IMR-90 (cell line): ENCODE results near the gene GLIPR1. TPM values are rescaled to one million over a fixed set of nuclear protein-coding genes. Genes with fewer than 3 reads are reported as not detected.

Experiments
- ATAC-seq: fragments of 200-7000 bp; cut with Tn5 transposase; 2 replicates; pipeline ENCODE4 v1.9.1; 2020; ENCODE audit warnings: low read depth, mild to moderate bottlenecking, moderate library complexity
- BruUV-seq: library from RNA; stranded (reverse); fragments of 400-500 nt; replicated peaks from 2 replicates; lab custom pipeline; 2021; lab: Mats Ljungman, UMichigan
- CTCF ChIA-PET: fragments of 300-600 bp; formaldehyde crosslinking; extraction: SDS; loops from one replicate; lab custom pipeline; 2021; ENCODE audit warnings: antibody characterized with exemption; lab: Yijun Ruan, JAX
- POLR2A ChIA-PET: fragments of 300-600 bp; sonication (Branson Sonifier 250); formaldehyde crosslinking; loops from one replicate; lab custom pipeline; 2022; ENCODE audit warnings: antibody characterized with exemption; ENCODE audit not compliant: unreplicated experiment; lab: Charles Lee
- DNase-seq: peaks from one replicate; pipeline ENCODE4 v3.0.0; 2013
- H2AFZ ChIP-seq: replicated peaks from 2 replicates; pipeline ENCODE3; 2013; ENCODE audit warnings: low read length, mild to moderate bottlenecking; ENCODE audit not compliant: poor library complexity
- H2AK5ac ChIP-seq: 2 replicates; pipeline ENCODE4 v1.6.1; 2013; ENCODE audit warnings: low read depth, low read length, inconsistent platforms
- H2AK9ac ChIP-seq: replicated peaks from 2 replicates; pipeline ENCODE3; 2013; ENCODE audit warnings: mild to moderate bottlenecking, low read depth, low read length, moderate library complexity; ENCODE audit not compliant: poor library complexity
- H2BK120ac ChIP-seq: 2 replicates; pipeline ENCODE4 v1.6.1; 2013; ENCODE audit warnings: low read depth, low read length, inconsistent platforms
- H2BK15ac ChIP-seq: 3 replicates; pipeline ENCODE4 v1.6.1; 2013; ENCODE audit warnings: low read depth, low read length, inconsistent platforms
- H2BK20ac ChIP-seq: 2 replicates; pipeline ENCODE4 v1.6.1; 2013; ENCODE audit warnings: low read depth, mild to moderate bottlenecking, inconsistent platforms, low read length, moderate library complexity
- H2BK5ac ChIP-seq: 2 replicates; pipeline ENCODE4 v1.6.1; 2013; ENCODE audit warnings: mild to moderate bottlenecking, low read depth, low read length, inconsistent platforms; ENCODE audit not compliant: poor library complexity, severe bottlenecking
- H3K14ac ChIP-seq: replicated peaks from 2 replicates; pipeline ENCODE4 v1.6.1; 2013; ENCODE audit warnings: low read depth, low read length, inconsistent platforms
- H3K18ac ChIP-seq: 2 replicates; pipeline ENCODE4 v1.6.1; 2013; ENCODE audit warnings: low read depth, low read length, control low read depth
- H3K23ac ChIP-seq: 2 replicates; pipeline ENCODE4 v1.6.1; 2013; ENCODE audit warnings: low read depth, low read length, inconsistent platforms
- H3K27ac ChIP-seq: 2 replicates; pipeline ENCODE4 v1.5.1; 2013; ENCODE audit warnings: mild to moderate bottlenecking, control low read depth, low read length; ENCODE audit not compliant: insufficient read depth
- H3K27me3 ChIP-seq: 2 replicates; pipeline ENCODE4 v1.6.1; 2013; ENCODE audit warnings: low read length; ENCODE audit not compliant: control insufficient read depth, insufficient read depth
- H3K36me3 ChIP-seq: 2 replicates; pipeline ENCODE4 v1.6.1; 2013; ENCODE audit warnings: low read length, mixed read lengths; ENCODE audit not compliant: control insufficient read depth, insufficient read depth
- H3K4ac ChIP-seq: 2 replicates; pipeline ENCODE4 v1.6.1; 2013; ENCODE audit warnings: low read depth, low read length, inconsistent platforms
- H3K4me1 ChIP-seq: 2 replicates; pipeline ENCODE4 v1.6.1; 2013; ENCODE audit warnings: low read length, mixed read lengths; ENCODE audit not compliant: control insufficient read depth, insufficient read depth
- H3K4me2 ChIP-seq: 2 replicates; pipeline ENCODE4 v1.6.1; 2013; ENCODE audit warnings: low read depth, mild to moderate bottlenecking, control low read depth, low read length, moderate library complexity
- H3K4me3 ChIP-seq: 2 replicates; pipeline ENCODE4 v1.5.1; 2013; ENCODE audit warnings: low read depth, mild to moderate bottlenecking, control low read depth, low read length, moderate library complexity; ENCODE audit not compliant: insufficient read depth
- H3K56ac ChIP-seq: 2 replicates; pipeline ENCODE4 v1.6.1; 2013; ENCODE audit warnings: low read length, inconsistent platforms; ENCODE audit not compliant: insufficient read depth; ENCODE audit errors: extremely low read depth
- H3K79me1 ChIP-seq, 2 experiments: 2 replicates each; pipeline ENCODE4 v1.6.1; 2013; ENCODE audit warnings: low read length in 2 of 2, inconsistent platforms in 1 of 2, low read depth in 1 of 2
- H3K9ac ChIP-seq: 2 replicates; pipeline ENCODE4 v1.6.1; 2013; ENCODE audit warnings: low read depth, low read length, control low read depth
- H3K9me1 ChIP-seq: 2 replicates; pipeline ENCODE4 v1.6.1; 2013; ENCODE audit warnings: low read length, inconsistent platforms; ENCODE audit not compliant: insufficient read depth
- H3K9me3 ChIP-seq: 2 replicates; pipeline ENCODE4 v1.6.1; 2013; ENCODE audit warnings: low read length; ENCODE audit not compliant: control insufficient read depth, insufficient read depth
- H4K20me1 ChIP-seq: 2 replicates; pipeline ENCODE4 v1.6.1; 2013; ENCODE audit warnings: low read length, inconsistent platforms; ENCODE audit not compliant: insufficient read depth
- H4K5ac ChIP-seq: 2 replicates; pipeline ENCODE4 v1.6.1; 2013; ENCODE audit warnings: mild to moderate bottlenecking, low read depth, low read length, control low read depth
- H4K8ac ChIP-seq, 2 experiments: 2 replicates each; pipeline ENCODE4 v1.6.1; 2013; ENCODE audit warnings: low read depth in 2 of 2, low read length in 2 of 2, control low read depth in 1 of 2, inconsistent platforms in 1 of 2
- H4K91ac ChIP-seq: 2 replicates; pipeline ENCODE4 v1.6.1; 2013; ENCODE audit warnings: low read depth, low read length, inconsistent platforms; ENCODE audit not compliant: insufficient read depth
- BHLHE40 ChIP-seq: fragments of 150-350 bp; IDR thresholded peaks from 2 replicates; pipeline ENCODE4 v1.6.1; 2016; ENCODE audit warnings: mild to moderate bottlenecking, low read depth, low read length
- CEBPB ChIP-seq: IDR thresholded peaks from 2 replicates; pipeline ENCODE4 v1.6.1; 2012; ENCODE audit warnings: low read depth, low read length, improper control_type of control experiment
- CHD1 ChIP-seq: IDR thresholded peaks from 2 replicates; pipeline ENCODE4 v1.6.1; 2012; ENCODE audit warnings: low read depth, low read length, improper control_type of control experiment
- CTCF ChIP-seq: conservative IDR thresholded peaks from 2 replicates; pipeline ENCODE4 v1.5.1; 2012; ENCODE audit warnings: mild to moderate bottlenecking, low read depth, low read length, improper control_type of control experiment
- FOS ChIP-seq: fragments of 150-350 bp; IDR thresholded peaks from 2 replicates; pipeline ENCODE4 v1.6.1; 2016; ENCODE audit warnings: low read depth, low read length
- MAFK ChIP-seq: IDR thresholded peaks from 2 replicates; pipeline ENCODE4 v1.6.1; 2012; ENCODE audit warnings: low read depth, low read length, improper control_type of control experiment
- MAZ ChIP-seq: IDR thresholded peaks from 2 replicates; pipeline ENCODE4 v1.6.1; 2012; ENCODE audit warnings: low read depth, mild to moderate bottlenecking, low read length, improper control_type of control experiment, moderate library complexity, borderline replicate concordance
- MXI1 ChIP-seq: IDR thresholded peaks from 2 replicates; pipeline ENCODE4 v1.6.1; 2012; ENCODE audit warnings: low read depth, mild to moderate bottlenecking, low read length, moderate library complexity, borderline replicate concordance
- NFE2L2 ChIP-seq: fragments of 150-350 bp; IDR thresholded peaks from 2 replicates; pipeline ENCODE4 v1.6.1; 2016; ENCODE audit warnings: low read depth, mild to moderate bottlenecking, low read length
- POLR2A ChIP-seq: IDR thresholded peaks from 2 replicates; pipeline ENCODE4 v1.6.1; 2012; ENCODE audit warnings: mild to moderate bottlenecking, low read depth, low read length
- RAD21 ChIP-seq: IDR thresholded peaks from 2 replicates; pipeline ENCODE4 v1.6.1; 2012; ENCODE audit warnings: low read length, improper control_type of control experiment
- RCOR1 ChIP-seq: IDR thresholded peaks from 2 replicates; pipeline ENCODE4 v1.6.1; 2012; ENCODE audit warnings: mild to moderate bottlenecking, low read length, improper control_type of control experiment; ENCODE audit not compliant: insufficient replicate concordance
- RFX5 ChIP-seq: IDR thresholded peaks from 2 replicates; pipeline ENCODE4 v1.8.0; 2012; ENCODE audit warnings: low read depth, mild to moderate bottlenecking, low read length, moderate library complexity
- SMC3 ChIP-seq: fragments of 150-350 bp; IDR thresholded peaks from 2 replicates; pipeline ENCODE4 v1.6.1; 2016; ENCODE audit warnings: low read depth, mild to moderate bottlenecking, antibody characterized with exemption, low read length, moderate library complexity
- WGBS, 2 experiments: methylation state at CpG; one replicate each; pipeline versions ENCODE4 v1.1.5 to v1.1.7; 2013; ENCODE audit warnings: missing lambda C conversion rate in 2 of 2; ENCODE audit not compliant: insufficient read length in 1 of 2; ENCODE audit errors: extremely low coverage in 2 of 2; 5-methylcytosine and 5-hydroxymethylcytosine counted together
- dilution Hi-C: fragments of 300-500 bp; cut with HindIII; formaldehyde crosslinking; loops from one replicate; pipeline ENCODE4 v1.14.3; 2018; ENCODE audit warnings: low sequenced_read_pairs; ENCODE audit not compliant: unreplicated experiment
- in situ Hi-C: fragments of 300-500 bp; cut with MboI; formaldehyde crosslinking; loops from 3 replicates; pipeline ENCODE4 v1.14.3; 2019; ENCODE audit warnings: low sequenced_read_pairs, inconsistent platforms, mixed read lengths
- intact Hi-C: fragments of 100-400 bp; cut with micrococcal nuclease; formaldehyde crosslinking; loops from 2 replicates; pipeline ENCODE4 v1.10.0; 2022
- polyA plus RNA-seq, 3 experiments: library from polyadenylated mRNA; depleted of rRNA; stranded (reverse); fragments of >200 nt; gene quantifications; 2 replicates each; pipeline ENCODE4 v1.2.3, GENCODE V29; 2012; ENCODE audit warnings: low replicate concordance in 1 of 3
- total RNA-seq: library from RNA; depleted of rRNA; stranded (reverse); fragments of >200 nt; gene quantifications from 2 replicates; pipeline ENCODE4 v1.2.3, GENCODE V29; 2012
- TF ChIP-seq, protein P1 (sequence below): fragments of 150-350 bp; IDR thresholded peaks from 2 replicates; pipeline ENCODE4 v1.6.1; 2016; ENCODE audit warnings: low read depth, mild to moderate bottlenecking, low read length, moderate library complexity, borderline replicate concordance

The GLIPR1 gene
- total and polyA plus RNA-seq, 2 of the 4 experiments (the other 2 are of a cell fraction), result 268 to 327 TPM

GRCh38 chr12:75505706-75506312 lies 25.3 kb downstream of the GLIPR1 start:
- Histone ChIP-seq H3K27ac (no peak overlapping the region), H3K14ac (no peak overlapping the region), H2AK9ac (no peak overlapping the region), H4K20me1 (no peaks in the 10 kb centered on the region), H2BK5ac (no peak overlapping the region), H3K56ac (no peak overlapping the region), H3K23ac (no peak overlapping the region), H2BK20ac (no peak overlapping the region), H3K9ac (no peak overlapping the region), H3K4me3 (no peak overlapping the region), H3K36me3 (peaks cover 26% of the 10 kb centered on the region), H3K9me3 (no peaks in the 10 kb centered on the region), H2BK120ac (no peak overlapping the region), H3K79me1 (peaks cover 11 to 18% of the 10 kb centered on the region in 2 experiments; a peak in 3 of 4 replicates), H3K27me3 (no peaks in the 10 kb centered on the region), H2AFZ (no peak overlapping the region), H3K4ac (no peak overlapping the region), H2AK5ac (no peak overlapping the region), H4K5ac (no peak overlapping the region), H3K9me1 (no peaks in the 10 kb centered on the region), H2BK15ac (no peak overlapping the region), H3K4me2 (no peak overlapping the region), H4K8ac (no peak overlapping the region; a peak in 1 of 4 replicates), H3K4me1 (peaks cover 1% of the 10 kb centered on the region; the same call in 1 of the 2 replicates), H4K91ac (no peak overlapping the region), H3K18ac (no peak overlapping the region)
- DNase-seq (peak; percentile 67), ATAC-seq (peak; percentile 59)
- ChIA-PET CTCF (interaction anchor here (0.9 to 1.0 kb wide), 2 partner anchors 191 to 212 kb away, joined by 3 read pairs; no protein-coding TSS in a partner anchor), POLR2A (no interaction called here)
- BruUV-seq, result no TSS peak
- intact Hi-C loops, result loop anchor here (1.0 kb wide), 3 partner anchors 115 to 817 kb away; partner anchors contain the start of genes GLIPR1L1 and GLIPR1L2
- in situ Hi-C loops, result loop anchor here (10.0 kb wide), 1 partner anchor 811 kb away; no protein-coding TSS in a partner anchor
- dilution Hi-C loops, result no loop called here
- WGBS, 2 experiments, result no CpG with 5 or more reads among the region's 2 CpGs
- TF ChIP-seq POLR2A (no peak), RAD21 (peak; percentile 66), FOS (no peak), RFX5 (no peak), RCOR1 (no peak), CTCF (peak; percentile 75), CHD1 (no peak), BHLHE40 (no peak), MAZ (no peak), MAFK (no peak), MXI1 (no peak), SMC3 (peak; percentile 54), NFE2L2 (no peak), CEBPB (no peak)
- TF ChIP-seq, protein P1, sequence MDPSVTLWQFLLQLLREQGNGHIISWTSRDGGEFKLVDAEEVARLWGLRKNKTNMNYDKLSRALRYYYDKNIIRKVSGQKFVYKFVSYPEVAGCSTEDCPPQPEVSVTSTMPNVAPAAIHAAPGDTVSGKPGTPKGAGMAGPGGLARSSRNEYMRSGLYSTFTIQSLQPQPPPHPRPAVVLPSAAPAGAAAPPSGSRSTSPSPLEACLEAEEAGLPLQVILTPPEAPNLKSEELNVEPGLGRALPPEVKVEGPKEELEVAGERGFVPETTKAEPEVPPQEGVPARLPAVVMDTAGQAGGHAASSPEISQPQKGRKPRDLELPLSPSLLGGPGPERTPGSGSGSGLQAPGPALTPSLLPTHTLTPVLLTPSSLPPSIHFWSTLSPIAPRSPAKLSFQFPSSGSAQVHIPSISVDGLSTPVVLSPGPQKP, result no peak
